Measurements from ENCODE around the gene C17orf107. TPM values are rescaled to one million over a fixed set of nuclear protein-coding genes. Genes with fewer than 3 reads are reported as not detected.

The C17orf107 gene
- total and polyA plus RNA-seq, 4 donors: 0.19 to 5.9 (median 1.7) TPM

DNA sequence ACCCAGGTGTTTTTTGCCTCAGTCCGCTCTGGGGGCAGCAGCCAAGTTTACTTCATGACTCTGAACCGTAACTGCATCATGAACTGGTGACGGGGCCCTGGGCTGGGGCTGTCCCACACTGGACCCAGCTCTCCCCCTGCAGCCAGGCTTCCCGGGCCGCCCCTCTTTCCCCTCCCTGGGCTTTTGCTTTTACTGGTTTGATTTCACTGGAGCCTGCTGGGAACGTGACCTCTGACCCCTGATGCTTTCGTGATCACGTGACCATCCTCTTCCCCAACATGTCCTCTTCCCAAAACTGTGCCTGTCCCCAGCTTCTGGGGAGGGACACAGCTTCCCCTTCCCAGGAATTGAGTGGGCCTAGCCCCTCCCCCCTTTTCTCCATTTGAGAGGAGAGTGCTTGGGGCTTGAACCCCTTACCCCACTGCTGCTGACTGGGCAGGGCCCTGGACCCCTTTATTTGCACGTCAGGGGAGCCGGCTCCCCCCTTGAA lies 2.1 kb upstream of the C17orf107 start (continued):
- TF ChIP-seq, protein P1, sequence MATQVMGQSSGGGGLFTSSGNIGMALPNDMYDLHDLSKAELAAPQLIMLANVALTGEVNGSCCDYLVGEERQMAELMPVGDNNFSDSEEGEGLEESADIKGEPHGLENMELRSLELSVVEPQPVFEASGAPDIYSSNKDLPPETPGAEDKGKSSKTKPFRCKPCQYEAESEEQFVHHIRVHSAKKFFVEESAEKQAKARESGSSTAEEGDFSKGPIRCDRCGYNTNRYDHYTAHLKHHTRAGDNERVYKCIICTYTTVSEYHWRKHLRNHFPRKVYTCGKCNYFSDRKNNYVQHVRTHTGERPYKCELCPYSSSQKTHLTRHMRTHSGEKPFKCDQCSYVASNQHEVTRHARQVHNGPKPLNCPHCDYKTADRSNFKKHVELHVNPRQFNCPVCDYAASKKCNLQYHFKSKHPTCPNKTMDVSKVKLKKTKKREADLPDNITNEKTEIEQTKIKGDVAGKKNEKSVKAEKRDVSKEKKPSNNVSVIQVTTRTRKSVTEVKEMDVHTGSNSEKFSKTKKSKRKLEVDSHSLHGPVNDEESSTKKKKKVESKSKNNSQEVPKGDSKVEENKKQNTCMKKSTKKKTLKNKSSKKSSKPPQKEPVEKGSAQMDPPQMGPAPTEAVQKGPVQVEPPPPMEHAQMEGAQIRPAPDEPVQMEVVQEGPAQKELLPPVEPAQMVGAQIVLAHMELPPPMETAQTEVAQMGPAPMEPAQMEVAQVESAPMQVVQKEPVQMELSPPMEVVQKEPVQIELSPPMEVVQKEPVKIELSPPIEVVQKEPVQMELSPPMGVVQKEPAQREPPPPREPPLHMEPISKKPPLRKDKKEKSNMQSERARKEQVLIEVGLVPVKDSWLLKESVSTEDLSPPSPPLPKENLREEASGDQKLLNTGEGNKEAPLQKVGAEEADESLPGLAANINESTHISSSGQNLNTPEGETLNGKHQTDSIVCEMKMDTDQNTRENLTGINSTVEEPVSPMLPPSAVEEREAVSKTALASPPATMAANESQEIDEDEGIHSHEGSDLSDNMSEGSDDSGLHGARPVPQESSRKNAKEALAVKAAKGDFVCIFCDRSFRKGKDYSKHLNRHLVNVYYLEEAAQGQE (IDR thresholded peaks at IDR 0.05): no peak
- TF ChIP-seq, protein P2, sequence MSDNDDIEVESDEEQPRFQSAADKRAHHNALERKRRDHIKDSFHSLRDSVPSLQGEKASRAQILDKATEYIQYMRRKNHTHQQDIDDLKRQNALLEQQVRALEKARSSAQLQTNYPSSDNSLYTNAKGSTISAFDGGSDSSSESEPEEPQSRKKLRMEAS (IDR thresholded peaks at IDR 0.05): no peak
- TF ChIP-seq HNF4A (conservative IDR thresholded peaks at IDR 0.05) (no peak), HNF4G (IDR thresholded peaks at IDR 0.05) (no peak), NR2F2 (IDR thresholded peaks at IDR 0.05) (no peak), EGR1 (IDR thresholded peaks at IDR 0.05; ENCODE audit: low read depth in 2 of 2) (no peak), TAF1 (conservative IDR thresholded peaks at IDR 0.05) (no peak), SP1 (IDR thresholded peaks at IDR 0.05) (no peak)
- TF ChIP-seq, protein P3, sequence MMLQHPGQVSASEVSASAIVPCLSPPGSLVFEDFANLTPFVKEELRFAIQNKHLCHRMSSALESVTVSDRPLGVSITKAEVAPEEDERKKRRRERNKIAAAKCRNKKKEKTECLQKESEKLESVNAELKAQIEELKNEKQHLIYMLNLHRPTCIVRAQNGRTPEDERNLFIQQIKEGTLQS (IDR thresholded peaks at IDR 0.05): no peak

DNA sequence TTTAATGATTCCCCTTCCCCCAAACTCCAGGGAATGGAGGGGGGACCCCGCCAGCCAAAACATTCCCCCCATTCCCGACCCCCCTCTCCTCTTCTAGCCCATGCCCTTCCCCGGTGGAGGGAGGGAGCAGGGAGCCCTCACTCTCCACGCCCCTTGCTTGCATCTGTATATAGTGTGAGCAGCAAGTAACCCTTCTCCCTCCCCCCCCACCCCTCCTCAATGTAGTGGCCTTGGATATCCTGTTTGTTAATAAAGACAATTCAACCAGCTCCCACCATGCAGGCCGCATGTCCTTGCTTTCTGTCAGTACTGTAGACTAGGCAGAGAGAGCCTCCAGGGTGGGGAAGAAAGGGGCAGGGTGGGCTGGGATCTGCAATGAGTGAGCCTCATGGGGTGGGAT lies 1.6 kb upstream of the C17orf107 start:
- WGBS: 94% methylated on average over 5 of the region's 5 CpGs
- peaks cover 2 to 32% (median 9%) of the 10 kb centered on the region in 4 donors for H3K36me3 ChIP-seq (ENCODE audit: control insufficient read depth in 4 of 4, insufficient read depth in 3 of 4, low read depth in 1 of 4, low read length in 3 of 4)

More for the DNA sequence above, 1.6 kb upstream of the C17orf107 start:
- H3K27ac ChIP-seq (ENCODE audit: low read depth in 1 of 2, low read length in 2 of 2): no peak overlapping the region
- H3K9me3 ChIP-seq (ENCODE audit: control insufficient read depth in 4 of 4, low read length in 3 of 4): no peaks in the 10 kb centered on the region
- peaks cover 6 to 49% (median 26%) of the 10 kb centered on the region in 4 donors for H3K4me1 ChIP-seq (ENCODE audit: control insufficient read depth in 4 of 4, insufficient read depth in 4 of 4, low read length in 3 of 4)
- TF ChIP-seq FOXA1 (IDR thresholded peaks at IDR 0.05): no peak
- TF ChIP-seq, protein P3 (IDR thresholded peaks at IDR 0.05): no peak
- TF ChIP-seq, protein P1 (IDR thresholded peaks at IDR 0.05): no peak
- no peak for TF ChIP-seq YY1 (IDR thresholded peaks at IDR 0.05)
- TF ChIP-seq TAF1 (conservative IDR thresholded peaks at IDR 0.05): no peak
- TF ChIP-seq HNF4A (conservative IDR thresholded peaks at IDR 0.05): no peak
- TF ChIP-seq, protein P4, sequence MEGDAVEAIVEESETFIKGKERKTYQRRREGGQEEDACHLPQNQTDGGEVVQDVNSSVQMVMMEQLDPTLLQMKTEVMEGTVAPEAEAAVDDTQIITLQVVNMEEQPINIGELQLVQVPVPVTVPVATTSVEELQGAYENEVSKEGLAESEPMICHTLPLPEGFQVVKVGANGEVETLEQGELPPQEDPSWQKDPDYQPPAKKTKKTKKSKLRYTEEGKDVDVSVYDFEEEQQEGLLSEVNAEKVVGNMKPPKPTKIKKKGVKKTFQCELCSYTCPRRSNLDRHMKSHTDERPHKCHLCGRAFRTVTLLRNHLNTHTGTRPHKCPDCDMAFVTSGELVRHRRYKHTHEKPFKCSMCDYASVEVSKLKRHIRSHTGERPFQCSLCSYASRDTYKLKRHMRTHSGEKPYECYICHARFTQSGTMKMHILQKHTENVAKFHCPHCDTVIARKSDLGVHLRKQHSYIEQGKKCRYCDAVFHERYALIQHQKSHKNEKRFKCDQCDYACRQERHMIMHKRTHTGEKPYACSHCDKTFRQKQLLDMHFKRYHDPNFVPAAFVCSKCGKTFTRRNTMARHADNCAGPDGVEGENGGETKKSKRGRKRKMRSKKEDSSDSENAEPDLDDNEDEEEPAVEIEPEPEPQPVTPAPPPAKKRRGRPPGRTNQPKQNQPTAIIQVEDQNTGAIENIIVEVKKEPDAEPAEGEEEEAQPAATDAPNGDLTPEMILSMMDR (IDR thresholded peaks at IDR 0.05; ENCODE audit: low read depth, low read length, missing input control): no peak
- TF ChIP-seq NR2F2 (IDR thresholded peaks at IDR 0.05): no peak
- TF ChIP-seq, protein P2 (IDR thresholded peaks at IDR 0.05): no peak
- no peak for TF ChIP-seq RAD21 (IDR thresholded peaks at IDR 0.05)
- TF ChIP-seq HNF4G (IDR thresholded peaks at IDR 0.05): no peak
- H3K9ac ChIP-seq (ENCODE audit: low read depth in 1 of 2, low read length in 2 of 2): no peak overlapping the region
- no peaks in the 10 kb centered on the region for H3K27me3 ChIP-seq (ENCODE audit: control insufficient read depth in 4 of 4, insufficient read depth in 4 of 4, low read length in 3 of 4)
- no peak for DNase-seq (ENCODE audit: low spot score)
- H3K4me3 ChIP-seq (ENCODE audit: low read depth in 1 of 3, low read length in 3 of 3): no peak overlapping the region
